Measurements from ENCODE around the gene XRCC6. TPM values are rescaled to one million over a fixed set of nuclear protein-coding genes. Genes with fewer than 3 reads are reported as not detected.

Gene XRCC6
- total and polyA plus RNA-seq, 9 of the 15 experiments (the other 6 are each of a cell fraction or from before 2014, with no cell fraction given), result 151 to 440 (median 318) TPM

GRCh38 chr22:41682033-41682807, 61.1 kb downstream of the XRCC6 start (continued):
- TF ChIP-seq ZBTB40 (IDR thresholded peaks at IDR 0.05), result peak; percentile 96
- no peak for TF ChIP-seq ZBTB40 (CRISPR knock-in tag; IDR thresholded peaks at IDR 0.05)
- no peak for TF ChIP-seq CBX8 (IDR thresholded peaks at IDR 0.05; ENCODE audit: borderline replicate concordance, extremely low read depth, low read depth, low read length, poor library complexity, severe bottlenecking)
- no peak for TF ChIP-seq NONO (IDR thresholded peaks at IDR 0.05; ENCODE audit: low read depth in 2 of 2, low read length in 1 of 2)
- peak; percentile 86 for TF ChIP-seq RBFOX2 (IDR thresholded peaks at IDR 0.05; ENCODE audit: low read depth, low read length)
- peak; percentile 31 for TF ChIP-seq CCNT2 (IDR thresholded peaks at IDR 0.05; ENCODE audit: borderline replicate concordance, extremely low read depth, insufficient read length, low read depth, low read length)
- no peak for TF ChIP-seq E2F3 (CRISPR knock-in tag; IDR thresholded peaks at IDR 0.05)
- no peak for TF ChIP-seq KAT8 (IDR thresholded peaks at IDR 0.05; ENCODE audit: low read depth)
- no peak for TF ChIP-seq CAMTA2 (CRISPR knock-in tag; conservative IDR thresholded peaks at IDR 0.05)
- TF ChIP-seq RFX5 (IDR thresholded peaks at IDR 0.05; ENCODE audit: low read depth, low read length), result no peak
- TF ChIP-seq NR2F6 (CRISPR knock-in tag; IDR thresholded peaks at IDR 0.05), result no peak
- no peak for TF ChIP-seq NEUROD1 (IDR thresholded peaks at IDR 0.05; ENCODE audit: borderline replicate concordance, low read depth, low read length, partially characterized antibody)
- TF ChIP-seq MBD2 (IDR thresholded peaks at IDR 0.05; ENCODE audit: borderline replicate concordance, low read depth), result 0 out of 2 replicates have a peak, but pooled peaks have one; percentile 46
- TF ChIP-seq NFE2L1 (tag; IDR thresholded peaks at IDR 0.05; ENCODE audit: borderline replicate concordance, low read depth), result no peak
- no peak for TF ChIP-seq PBX2 (CRISPR knock-in tag; IDR thresholded peaks at IDR 0.05; ENCODE audit: low read depth)
- no peak for TF ChIP-seq PBX2 (tag; conservative IDR thresholded peaks at IDR 0.05; ENCODE audit: low read depth)

Measured in K562 (cell line).